ENCODE data around the gene FSTL5.

The FSTL5 gene

GRCh38 chr4:162015090-162015489, 148.7 kb downstream of the FSTL5 start:
- DNase-seq (ENCODE audit: low read depth): no peak
- no peak for TF ChIP-seq CTCF (IDR thresholded peaks at IDR 0.05; ENCODE audit: low read depth, low read length, missing control alignments)
- H3K4me3 ChIP-seq (ENCODE audit: low read depth, low read length): no peak overlapping the region
- in situ Hi-C loops (cut with HindIII; ENCODE audit: low sequenced_read_pairs): no loop called here

GRCh38 chr4:162011089-162011488, 152.7 kb downstream of the FSTL5 start:
- H3K4me3 ChIP-seq (ENCODE audit: low read depth, low read length): no peak overlapping the region
- no peak for DNase-seq (ENCODE audit: low read depth)
- in situ Hi-C loops (cut with HindIII; ENCODE audit: low sequenced_read_pairs): no loop called here
- no peak for TF ChIP-seq CTCF (IDR thresholded peaks at IDR 0.05; ENCODE audit: low read depth, low read length, missing control alignments)

- no peak for DNase-seq (ENCODE audit: low read depth)
- no peak overlapping the region for H3K4me3 ChIP-seq (ENCODE audit: low read depth, low read length)
- TF ChIP-seq CTCF (IDR thresholded peaks at IDR 0.05; ENCODE audit: low read depth, low read length, missing control alignments): no peak
- in situ Hi-C loops (cut with HindIII; ENCODE audit: low sequenced_read_pairs): no loop called here
Observed at GRCh38 chr4:162010362-162010761, 153.4 kb downstream of the FSTL5 start.

GRCh38 chr4:161992317-161992716, 171.5 kb downstream of the FSTL5 start:
- no peak for DNase-seq (ENCODE audit: low read depth)
- in situ Hi-C loops (cut with HindIII; ENCODE audit: low sequenced_read_pairs): no loop called here
- H3K4me3 ChIP-seq (ENCODE audit: low read depth, low read length): no peak overlapping the region
- no peak for TF ChIP-seq CTCF (IDR thresholded peaks at IDR 0.05; ENCODE audit: low read depth, low read length, missing control alignments)

- no peak for TF ChIP-seq CTCF (IDR thresholded peaks at IDR 0.05; ENCODE audit: low read depth, low read length, missing control alignments)
- no peak overlapping the region for H3K4me3 ChIP-seq (ENCODE audit: low read depth, low read length)
- DNase-seq (ENCODE audit: low read depth): no peak
- in situ Hi-C loops (cut with HindIII; ENCODE audit: low sequenced_read_pairs): no loop called here
Observed at GRCh38 chr4:161991811-161992210, 172.0 kb downstream of the FSTL5 start.

GRCh38 chr4:161990721-161991120, 173.1 kb downstream of the FSTL5 start:
- DNase-seq (ENCODE audit: low read depth): no peak
- TF ChIP-seq CTCF (IDR thresholded peaks at IDR 0.05; ENCODE audit: low read depth, low read length, missing control alignments): no peak
- no peak overlapping the region for H3K4me3 ChIP-seq (ENCODE audit: low read depth, low read length)
- in situ Hi-C loops (cut with HindIII; ENCODE audit: low sequenced_read_pairs): no loop called here

GRCh38 chr4:161988946-161989345, 174.9 kb downstream of the FSTL5 start:
- in situ Hi-C loops (cut with HindIII; ENCODE audit: low sequenced_read_pairs): no loop called here
- DNase-seq (ENCODE audit: low read depth): no peak
- H3K4me3 ChIP-seq (ENCODE audit: low read depth, low read length): no peak overlapping the region
- no peak for TF ChIP-seq CTCF (IDR thresholded peaks at IDR 0.05; ENCODE audit: low read depth, low read length, missing control alignments)
